GM19463 (cell line): ENCODE results near the gene CCBE1.
A peak's percentile ranks its signal among the peaks of the same experiment; 100 is the strongest.

Source experiments
- ATAC-seq: cut with Tn5 transposase; IDR thresholded peaks from one replicate; pipeline ENCODE4 v1.9.1; 2021; ENCODE audit warnings: mild to moderate bottlenecking, moderate library complexity; ENCODE audit not compliant: unreplicated experiment

The CCBE1 gene

DNA sequence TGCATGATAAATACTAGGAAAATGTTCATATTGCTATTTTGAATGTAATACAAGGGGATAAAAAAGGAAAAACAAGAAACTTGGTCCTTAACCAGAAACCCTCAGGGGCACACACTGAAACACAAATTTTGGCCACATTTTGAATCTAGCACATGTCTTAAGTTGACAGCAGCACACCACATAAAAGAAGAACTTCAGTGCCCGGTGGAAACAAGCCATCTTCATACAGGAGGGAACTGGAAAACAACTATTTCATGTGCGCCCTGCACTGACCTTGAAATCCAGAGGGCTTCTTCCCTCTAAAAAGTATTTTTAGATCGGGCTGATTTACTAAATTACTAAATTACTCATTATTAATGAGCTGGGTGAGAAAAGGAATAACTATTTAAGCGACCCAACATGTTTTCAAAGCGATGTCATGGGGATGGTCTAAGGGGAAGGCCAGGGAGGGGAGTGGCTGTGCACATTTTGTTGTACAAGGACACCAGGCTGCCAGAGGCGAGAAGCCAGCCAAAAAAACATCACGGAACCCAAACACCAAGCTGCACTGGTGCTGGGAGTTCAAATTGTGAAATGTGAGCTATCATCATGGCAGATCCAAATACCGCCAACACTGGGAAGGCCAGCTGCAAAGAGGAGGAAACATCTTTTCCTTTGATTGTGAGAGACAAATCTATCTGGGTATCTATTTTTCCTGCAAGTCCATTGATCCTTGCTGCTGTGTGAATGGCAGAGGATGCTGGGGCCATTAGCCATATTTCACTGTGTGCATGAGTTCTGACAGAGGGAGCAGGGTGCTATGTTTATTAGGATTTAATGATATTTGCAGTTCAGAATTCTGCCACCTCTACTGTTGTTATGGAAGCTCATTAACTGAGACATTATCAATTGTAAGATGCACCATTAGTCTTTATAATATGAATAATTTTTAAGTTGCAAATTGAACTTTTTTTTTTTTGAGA is 187.5 kb downstream of the CCBE1 start:
- ATAC-seq: no peak

DNA sequence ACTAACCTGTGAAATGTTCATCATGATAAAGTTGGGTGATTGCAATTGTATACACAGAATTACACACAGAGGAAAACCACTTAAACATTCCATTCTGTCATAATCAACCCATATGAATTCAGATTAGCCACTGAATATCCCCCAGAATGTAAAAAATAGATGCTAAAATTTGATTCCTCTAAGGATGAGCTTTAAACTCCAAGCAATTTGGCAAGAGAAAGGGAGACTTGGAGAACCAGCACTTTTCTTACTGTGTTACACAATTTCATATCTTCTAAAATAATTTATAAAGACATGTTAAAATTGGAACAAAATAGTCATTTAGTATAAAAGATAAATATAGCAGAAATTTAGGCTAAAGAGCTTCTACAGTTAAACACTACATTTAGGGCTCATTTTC is 191.9 kb downstream of the CCBE1 start:
- ATAC-seq: no peak

DNA sequence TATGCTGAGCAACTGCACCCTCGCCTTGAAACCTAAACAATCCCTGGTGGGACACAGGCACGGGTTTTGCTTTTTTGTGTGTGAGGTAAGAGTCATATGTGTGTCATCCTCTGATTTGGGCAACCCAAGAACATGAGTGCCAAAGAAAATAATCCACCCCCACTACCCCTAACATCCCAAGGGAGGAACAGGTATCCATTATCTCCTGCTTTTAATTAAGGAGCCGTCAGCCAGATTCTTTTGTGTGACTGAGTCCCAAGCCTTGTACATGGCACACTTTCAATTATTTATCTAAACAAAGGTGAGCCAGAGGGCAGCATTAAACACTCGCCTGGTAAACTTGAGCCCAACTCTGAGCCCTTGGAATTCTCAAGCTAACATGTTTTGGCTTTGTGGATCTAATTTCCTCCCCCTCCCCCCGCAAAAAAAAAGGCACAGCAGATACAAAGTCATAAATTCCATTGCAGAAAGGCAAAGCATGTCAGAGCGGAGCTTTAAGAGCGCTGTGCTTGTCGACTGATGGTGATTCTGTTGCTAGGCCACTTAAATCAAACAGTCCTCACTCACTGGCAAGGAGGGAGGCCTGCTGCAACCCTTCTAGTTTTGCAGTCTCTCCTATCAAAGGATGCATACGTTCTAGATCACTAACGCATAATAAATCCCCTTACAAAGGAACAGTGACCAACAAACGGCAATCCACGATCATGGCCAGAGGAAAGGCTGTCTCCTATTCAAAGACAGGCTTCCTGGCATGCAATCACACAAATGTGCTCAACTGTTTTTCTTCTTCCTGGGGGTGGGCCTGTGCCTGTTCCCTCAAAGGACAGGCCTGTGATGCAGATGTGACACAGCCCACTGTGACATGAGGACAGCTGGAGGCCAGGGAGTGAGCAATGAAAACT is 194.7 kb downstream of the CCBE1 start:
- ATAC-seq: no peak

DNA sequence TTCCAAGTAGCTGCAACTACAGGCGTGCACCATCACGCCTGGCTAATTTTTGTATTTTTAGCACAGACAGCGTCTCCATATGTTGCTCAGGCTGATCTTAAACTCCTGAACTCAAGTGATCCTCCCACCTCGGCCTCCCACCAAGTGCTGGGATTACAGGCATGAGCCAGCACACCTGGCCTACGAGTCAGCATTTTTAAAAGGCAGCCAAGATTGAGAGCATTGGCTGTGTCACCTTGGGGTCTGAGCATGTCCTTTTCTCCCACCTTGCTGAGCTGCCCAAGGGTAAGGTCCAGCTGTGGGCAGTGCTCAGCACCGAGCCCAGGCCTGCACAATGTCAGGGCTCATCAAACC is 195.3 kb downstream of the CCBE1 start:
- no peak for ATAC-seq

DNA sequence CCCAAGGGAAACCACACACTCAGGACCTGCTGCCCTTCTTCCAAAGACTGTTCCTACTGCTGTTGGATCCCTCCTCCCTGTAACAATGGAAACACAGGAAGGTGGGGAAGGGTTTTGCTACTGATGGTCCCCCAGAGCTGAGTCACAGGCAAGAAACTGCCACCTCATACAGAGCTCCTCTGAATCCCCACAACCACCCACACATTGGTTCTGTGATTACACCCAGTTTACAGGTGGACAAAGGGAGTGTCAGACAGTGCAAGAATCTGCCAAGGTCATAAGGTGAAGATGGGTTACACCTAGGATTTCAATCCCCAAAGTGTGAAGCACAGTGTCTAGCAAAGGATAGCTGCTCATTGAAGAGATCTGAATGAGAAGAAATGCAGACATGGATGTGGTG is 196.5 kb downstream of the CCBE1 start:
- ATAC-seq: peak; percentile 74

DNA sequence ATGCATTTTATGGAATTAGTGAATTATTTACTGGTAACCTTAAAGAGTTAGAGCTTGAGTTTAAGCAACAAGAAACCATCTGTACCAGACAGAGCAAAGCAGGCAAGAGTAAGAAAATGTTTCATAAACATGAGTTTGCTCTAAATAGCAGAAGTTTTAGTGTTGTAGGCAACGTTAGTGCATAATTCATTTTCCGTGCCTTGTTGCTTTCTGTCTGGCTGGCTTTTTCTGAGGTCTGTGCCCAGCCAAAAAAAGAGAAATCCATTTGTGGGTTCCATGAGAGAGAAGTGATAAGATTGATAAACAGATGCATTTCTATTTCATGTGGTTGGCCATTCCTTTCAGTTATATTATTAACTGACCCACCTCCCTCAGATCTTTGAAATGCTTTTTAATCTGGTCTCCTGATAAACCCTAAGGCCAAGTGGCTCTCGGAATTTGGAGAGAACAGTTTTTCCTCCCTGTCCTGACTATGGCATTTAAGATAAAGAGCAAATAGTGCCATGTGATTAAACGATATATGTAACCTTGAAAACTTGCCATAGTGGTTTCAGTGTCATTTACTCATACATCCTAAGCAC is 198.6 kb downstream of the CCBE1 start:
- ATAC-seq: no peak

DNA sequence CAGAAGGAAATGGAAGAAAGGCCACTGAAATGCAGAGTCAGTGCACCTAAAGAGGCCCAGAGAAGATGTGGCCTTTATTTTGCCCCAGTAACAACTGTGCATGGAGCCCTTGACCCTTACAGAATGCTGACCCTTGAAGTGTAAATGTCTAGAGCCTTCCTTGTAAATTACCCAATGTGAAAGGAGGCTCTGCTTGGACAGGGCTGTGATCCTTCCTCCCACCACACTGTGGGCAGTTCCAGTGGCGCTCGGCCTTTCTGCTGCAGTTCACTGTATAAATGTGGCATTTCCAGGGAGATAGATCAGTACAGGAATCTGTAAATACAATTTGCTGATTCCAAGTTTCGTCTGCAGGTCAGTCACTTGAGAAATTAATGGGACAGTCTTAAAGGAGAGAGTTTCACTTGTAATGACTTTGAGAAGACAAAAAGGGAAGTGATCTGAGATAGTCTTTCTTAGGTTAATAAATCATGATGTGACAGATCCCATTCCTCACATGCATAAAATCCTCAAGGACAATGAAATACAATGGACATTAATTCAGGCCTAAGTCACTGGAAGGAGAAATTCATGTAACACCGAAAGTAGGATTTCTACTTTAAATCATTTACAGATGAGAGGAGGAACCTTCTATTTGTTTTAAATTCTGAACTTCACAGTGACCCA is 204.3 kb downstream of the CCBE1 start:
- ATAC-seq: no peak

DNA sequence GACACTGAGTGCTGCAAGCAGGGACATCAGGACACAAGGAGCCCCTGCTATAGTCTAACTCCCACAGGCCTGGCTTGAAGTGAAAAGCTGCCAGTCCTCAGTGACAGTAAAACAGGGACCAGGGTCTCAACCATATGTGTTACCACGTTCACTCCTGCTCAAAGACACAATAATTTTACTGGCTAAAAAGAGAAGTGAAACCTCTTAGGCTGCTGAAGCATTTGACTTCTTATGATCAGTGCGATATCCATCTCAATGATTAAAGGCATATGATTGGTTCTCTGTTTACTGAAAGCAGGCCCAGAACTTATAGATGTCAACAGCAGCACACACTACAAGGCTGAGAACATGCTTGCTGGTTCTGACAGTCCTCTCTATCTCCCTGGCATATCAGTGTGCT is 208.3 kb downstream of the CCBE1 start:
- peak; percentile 51 for ATAC-seq

DNA sequence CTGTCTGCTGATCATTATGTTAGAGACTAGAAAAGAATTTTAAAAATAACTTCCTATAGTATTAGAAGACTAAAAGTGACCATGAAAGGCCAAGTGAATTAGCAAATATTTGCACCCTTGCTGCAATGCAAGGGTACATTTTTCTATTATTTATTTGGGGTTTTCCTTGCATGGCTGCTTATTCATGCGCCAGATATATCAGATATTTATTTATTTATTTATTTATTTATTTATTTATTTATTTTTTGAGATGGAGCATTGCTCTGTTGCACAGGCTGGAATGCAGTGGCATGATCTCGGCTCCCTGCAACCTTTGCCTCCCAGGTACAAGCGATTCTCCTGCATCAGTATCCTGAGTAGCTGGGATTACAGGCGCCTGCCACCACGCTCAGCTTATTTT is 211.8 kb downstream of the CCBE1 start:
- no peak for ATAC-seq

DNA sequence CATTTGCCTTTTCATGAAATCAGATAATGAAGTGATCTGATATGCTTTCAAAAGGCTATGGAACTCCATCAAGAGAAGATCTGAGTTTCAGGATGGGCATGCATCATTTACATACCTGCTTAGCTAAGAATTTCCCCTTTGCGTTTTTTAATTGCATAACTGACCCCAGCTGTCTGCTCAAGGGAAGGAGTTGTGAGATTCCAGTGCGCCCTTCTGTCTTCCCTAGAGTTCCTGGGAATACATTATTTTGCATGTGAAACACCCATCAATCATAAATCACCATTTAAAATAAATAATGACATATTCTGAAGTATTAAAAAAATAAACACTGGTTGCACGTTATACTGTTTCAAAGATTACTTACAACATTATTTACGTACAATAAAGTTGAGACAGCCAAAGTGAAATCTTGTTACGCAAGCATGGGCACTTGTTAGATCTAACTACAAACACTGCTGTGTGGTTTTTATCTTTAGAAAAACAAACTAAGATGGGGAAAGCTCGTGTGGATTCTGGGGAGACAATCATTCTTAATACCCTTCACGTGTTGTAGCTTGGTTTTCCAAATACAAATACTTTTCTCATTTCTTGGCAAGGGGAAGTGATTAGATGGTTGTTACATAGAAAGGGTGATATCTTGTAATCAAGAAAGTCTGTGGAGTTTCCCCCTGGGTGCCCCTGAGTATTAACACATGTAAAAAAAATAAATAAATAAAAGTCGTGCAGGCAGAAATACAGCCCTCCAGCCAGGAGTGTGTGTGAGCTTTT is 212.5 kb downstream of the CCBE1 start:
- ATAC-seq: no peak

DNA sequence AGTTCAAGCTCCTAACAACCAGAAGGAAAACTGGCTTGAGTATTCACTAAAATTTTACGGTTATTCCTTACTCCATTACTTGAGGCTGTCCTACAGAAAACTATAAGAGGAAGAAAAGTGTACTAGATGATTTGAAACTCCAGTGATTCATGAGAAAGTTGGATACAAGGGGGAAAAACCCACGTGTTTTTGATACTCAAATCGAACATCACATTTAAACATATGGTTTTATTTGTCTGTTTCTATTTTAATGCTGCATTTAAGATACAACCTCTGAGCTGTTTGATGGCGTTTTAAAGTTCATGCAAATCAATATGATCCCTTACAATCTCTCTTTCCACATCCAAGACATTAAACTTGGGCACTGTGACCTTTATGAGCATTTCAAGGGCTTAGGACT is 213.1 kb downstream of the CCBE1 start:
- no peak for ATAC-seq

DNA sequence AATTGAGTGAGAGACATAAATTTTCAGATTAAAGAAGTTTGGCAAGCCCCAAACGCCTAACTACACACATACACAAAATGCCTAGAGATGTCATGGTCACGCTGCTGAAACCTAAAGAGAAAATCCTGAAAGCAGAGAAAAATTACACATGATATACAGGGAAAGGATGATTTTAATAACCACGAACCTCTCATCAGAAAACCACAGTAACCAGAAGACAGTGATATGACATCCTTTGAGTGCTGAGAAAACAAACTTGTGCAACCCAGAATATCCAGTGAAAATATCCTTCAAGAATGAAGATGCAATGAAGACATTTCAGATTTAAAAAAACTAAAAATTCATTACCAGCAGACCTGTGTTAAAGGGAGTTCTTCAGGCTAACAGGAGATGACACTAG is 215.8 kb downstream of the CCBE1 start:
- no peak for ATAC-seq

DNA sequence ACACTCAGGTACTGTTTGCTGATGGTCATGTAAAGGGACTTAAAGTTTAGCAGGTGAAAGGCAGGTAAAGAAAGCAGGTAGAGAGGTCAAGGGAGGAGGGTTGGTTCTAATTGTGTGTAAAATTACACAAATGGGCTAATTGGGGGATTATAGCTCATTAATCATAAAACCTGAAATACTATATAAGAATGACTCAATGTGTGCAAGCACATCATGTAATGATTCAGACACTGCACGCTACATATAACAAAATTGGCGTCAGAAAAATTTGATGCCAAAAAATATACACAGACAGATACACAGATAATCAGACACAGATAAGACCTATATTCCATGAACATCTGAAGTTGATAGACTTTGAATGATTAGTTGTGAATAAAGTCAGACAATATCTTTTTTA is 217.4 kb downstream of the CCBE1 start:
- ATAC-seq: no peak

DNA sequence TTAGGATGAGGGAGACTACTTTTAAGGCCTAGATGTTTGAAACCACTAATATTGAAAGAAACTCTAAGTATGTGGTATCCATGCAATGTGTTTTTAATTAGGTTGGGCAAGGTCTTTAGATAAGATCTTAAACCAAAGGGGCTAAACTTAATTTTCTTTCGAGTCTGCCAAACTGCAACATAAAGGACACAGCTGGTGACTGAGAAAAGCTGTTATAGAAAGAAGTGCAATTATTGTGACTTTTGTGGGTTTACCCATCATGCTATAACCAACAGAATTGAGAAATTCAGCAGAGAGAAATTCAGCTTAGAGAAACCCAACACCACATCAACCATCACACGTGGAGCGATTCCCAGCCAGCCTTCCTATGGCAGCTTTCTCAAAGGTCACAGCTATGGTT is 218.6 kb downstream of the CCBE1 start:
- no peak for ATAC-seq

DNA sequence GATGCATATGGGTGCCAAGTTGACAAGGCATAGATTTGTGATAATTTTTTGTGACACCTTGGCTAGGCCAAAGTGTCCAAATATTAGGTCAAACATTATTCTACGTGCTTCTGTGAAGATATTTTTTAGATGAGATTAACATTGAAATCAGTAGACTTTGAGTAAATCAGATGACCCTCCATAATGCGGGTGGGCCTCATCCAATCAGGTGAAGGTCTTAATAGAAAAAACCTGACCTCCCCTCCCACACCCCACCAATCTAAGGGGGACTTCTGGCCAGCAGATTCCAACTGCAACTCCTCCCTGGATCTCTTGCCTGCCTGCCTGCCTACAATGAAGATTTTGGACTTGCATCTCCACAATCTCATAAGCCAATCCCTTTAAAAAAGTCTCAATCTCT is 219.4 kb downstream of the CCBE1 start:
- no peak for ATAC-seq

DNA sequence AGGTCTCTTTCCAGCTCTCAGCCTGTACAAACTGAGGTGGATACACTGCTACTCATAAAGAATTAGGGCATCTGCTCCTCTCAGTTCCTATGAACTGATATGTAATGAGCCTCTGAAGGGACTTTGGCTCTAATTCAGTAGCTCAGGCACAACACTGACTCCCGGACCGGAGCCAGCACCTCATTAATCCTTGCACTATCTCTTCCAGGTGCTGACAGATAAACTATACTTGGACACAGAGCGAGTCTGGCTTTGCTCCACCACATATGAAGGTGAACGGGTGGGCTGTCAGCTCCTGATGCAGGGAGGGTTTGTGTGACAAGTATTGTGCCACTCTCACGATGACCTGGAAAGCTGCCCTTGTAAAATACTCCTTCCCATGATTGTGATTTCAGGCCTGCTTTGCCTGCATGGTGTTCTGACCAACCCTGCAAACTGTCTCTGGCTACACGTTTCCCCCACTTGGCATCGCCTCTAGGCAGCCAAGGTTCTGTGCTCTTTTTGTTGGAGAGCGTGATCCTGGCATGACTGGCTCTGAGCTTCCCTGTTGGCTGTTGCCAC is 226.6 kb downstream of the CCBE1 start:
- ATAC-seq: no peak

DNA sequence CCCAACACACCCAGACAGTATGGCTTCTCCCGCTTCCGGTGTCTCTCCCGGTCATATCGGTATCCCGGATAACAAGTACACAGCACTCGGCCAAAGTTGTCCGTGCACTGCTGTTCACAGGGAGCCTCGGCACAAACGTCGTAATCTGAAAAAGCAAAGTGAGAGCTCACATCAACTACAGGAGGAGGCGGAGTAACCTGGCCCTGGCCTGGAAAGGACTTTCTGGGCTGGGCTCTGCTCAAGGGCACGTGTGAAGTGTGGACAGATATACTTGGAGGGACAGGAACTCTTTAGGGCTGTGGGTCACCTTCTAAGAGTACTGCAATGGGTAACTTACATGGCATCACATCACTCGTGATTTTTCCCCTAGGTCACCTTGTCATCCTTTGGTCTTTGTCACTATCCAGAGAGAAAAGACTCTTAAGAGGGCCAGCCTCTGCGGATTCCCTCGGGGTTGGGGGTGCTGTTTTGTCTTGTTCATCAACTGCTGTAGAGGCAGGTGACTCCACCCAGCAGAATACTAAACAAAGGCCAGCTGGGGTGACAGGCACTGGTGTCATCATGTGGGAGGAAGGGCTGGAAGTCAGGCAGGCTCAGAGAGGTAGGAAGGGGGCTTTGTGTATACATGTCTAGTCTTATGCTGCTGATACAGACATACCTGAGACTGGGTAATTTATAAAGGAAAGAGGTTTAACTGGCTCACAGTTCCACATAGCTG is 227.6 kb downstream of the CCBE1 start:
- no peak for ATAC-seq

DNA sequence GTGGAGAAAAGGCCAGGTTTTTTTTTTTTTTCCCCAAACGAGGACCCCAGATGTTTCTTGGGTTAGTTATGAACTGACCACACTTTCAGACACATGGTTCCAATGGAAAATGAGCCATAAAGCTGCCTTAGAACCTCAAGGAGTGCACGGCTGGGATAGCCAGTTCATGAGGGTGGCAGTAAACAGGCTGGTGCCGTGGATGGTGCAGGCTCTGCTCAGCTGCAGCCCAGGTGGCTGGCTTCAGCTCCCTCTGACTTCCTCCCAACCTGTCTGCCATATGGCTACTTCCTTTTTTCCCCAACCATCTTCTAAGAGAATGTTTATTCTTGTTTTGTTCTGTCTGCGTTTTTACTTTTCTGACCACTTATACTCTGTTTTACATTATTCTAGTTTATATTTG is 228.4 kb downstream of the CCBE1 start:
- no peak for ATAC-seq

DNA sequence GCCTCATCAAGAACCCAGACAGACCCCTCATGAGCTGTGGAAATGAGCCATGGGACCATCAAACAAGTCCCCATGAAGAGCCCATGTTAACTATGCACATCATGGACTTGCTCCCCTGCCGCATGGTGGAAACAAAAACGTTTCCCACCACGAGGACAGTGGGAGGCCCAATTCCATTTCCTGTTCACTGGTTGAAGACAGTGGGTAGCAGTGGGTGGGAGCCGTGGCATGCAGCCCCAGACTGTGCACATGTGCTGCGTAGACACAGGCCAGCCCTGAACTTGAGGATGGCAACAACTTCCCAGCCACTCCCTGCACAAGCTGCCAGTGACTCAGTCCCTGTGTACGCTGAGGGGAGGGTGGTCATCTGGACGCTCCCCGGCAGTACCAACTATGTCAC is 229.7 kb downstream of the CCBE1 start:
- no peak for ATAC-seq
